ENCODE measurements around the gene E2F3.

GRCh38 chr6:20542927-20543602 lies 141.4 kb downstream of the E2F3 start:
- TF ChIP-seq POLR2A (IDR thresholded peaks at IDR 0.05) (no peak), CTCF (IDR thresholded peaks at IDR 0.05) (no peak), EP300 (IDR thresholded peaks at IDR 0.05) (no peak)
